Loucy (cell line): ENCODE data around the gene HAUS3.
A peak's percentile ranks its signal among the peaks of the same experiment; 100 is the strongest.

Experiments
- EZH2phosphoT487 ChIP-seq: fragments of 200-600 bp; IDR thresholded peaks from 2 replicates; pipeline ENCODE4 v1.6.1; 2018; ENCODE audit warnings: antibody characterized with exemption, mild to moderate bottlenecking, moderate library complexity, borderline replicate concordance
- TF ChIP-seq, protein P1 (sequence below): fragments of 200-600 bp; sonication (generic); conservative IDR thresholded peaks from 2 replicates; pipeline ENCODE4 v1.5.1; 2014; ENCODE audit warnings: mild to moderate bottlenecking, antibody characterized with exemption, low read length

GRCh38 chr4:2281575-2282343 lies 39.8 kb upstream of the HAUS3 start:
- TF ChIP-seq, protein P1, sequence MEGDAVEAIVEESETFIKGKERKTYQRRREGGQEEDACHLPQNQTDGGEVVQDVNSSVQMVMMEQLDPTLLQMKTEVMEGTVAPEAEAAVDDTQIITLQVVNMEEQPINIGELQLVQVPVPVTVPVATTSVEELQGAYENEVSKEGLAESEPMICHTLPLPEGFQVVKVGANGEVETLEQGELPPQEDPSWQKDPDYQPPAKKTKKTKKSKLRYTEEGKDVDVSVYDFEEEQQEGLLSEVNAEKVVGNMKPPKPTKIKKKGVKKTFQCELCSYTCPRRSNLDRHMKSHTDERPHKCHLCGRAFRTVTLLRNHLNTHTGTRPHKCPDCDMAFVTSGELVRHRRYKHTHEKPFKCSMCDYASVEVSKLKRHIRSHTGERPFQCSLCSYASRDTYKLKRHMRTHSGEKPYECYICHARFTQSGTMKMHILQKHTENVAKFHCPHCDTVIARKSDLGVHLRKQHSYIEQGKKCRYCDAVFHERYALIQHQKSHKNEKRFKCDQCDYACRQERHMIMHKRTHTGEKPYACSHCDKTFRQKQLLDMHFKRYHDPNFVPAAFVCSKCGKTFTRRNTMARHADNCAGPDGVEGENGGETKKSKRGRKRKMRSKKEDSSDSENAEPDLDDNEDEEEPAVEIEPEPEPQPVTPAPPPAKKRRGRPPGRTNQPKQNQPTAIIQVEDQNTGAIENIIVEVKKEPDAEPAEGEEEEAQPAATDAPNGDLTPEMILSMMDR: peak; percentile 82
- no peak for TF ChIP-seq EZH2phosphoT487
